ENCODE results near the gene PRSS56. TPM values are rescaled to one million over a fixed set of nuclear protein-coding genes. Genes with fewer than 3 reads are reported as not detected.
"Not testable (repeated sequence)": the region's sequence is repeated elsewhere in the genome, so short reads cannot be mapped to it uniquely, and the experiment has no call there.

PRSS56 gene
- total RNA-seq, 1 donor from 2014 or later, result not detected

DNA sequence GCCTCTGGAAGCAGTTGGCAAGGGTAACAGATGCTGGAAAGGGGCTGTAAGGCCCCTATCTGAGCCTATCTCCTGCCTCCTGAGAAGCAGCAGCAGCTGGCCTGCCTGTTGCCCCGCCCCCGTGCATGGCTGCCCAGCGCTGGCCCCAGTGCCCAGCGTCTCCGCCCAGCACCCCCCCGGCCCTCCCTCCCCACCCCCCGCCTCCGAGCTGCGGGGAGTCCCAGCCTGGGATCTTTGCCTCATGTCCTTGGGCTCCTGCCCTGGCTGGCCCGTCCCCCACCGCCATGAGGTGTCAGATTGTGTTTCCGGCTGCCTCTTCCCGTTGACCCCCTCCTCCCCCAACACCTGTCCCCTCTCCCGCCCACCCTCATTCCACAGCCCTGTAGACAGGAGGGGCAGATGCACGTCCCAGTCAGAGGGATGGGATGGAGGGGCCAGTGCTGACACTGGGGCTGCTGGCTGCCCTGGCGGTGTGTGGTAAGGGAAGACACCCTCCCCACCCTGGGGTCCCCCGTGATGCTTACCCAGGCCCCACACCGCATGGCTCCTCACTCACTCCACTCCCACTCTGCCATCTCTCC is 5.7 kb downstream of the PRSS56 start, which contains the start of gene CHRND:
TSS of gene CHRND (plus strand) at position 370 of the 581 bp plus-strand sequence. CDS start at position 426, 56 bp downstream.
- DNase-seq (ENCODE audit: low spot score), result no peak

DNA sequence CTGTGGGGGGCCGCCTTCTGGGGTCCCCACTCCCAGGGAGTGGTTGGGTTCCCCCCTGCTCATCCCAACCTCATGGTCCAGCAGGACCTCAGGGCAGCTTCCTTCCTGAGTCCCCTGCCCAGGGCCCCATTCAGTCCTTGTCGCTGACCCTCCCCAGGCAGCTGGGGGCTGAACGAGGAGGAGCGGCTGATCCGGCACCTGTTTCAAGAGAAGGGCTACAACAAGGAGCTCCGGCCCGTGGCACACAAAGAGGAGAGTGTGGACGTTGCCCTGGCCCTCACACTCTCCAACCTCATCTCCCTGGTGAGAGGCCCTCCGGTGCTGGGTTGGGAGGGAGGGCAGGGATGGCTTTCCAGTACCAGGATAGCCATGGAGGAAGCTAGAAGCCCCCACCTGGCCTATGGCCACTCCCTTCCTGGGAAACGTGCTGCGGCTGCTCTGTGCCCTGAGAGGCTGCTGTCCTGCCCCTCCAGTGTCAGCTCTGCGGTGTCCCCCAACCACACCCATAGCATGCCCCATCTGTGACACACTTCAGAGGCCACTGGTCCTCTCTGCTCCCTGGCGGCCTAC is 6.3 kb downstream of the PRSS56 start:
- DNase-seq (ENCODE audit: low spot score), result no peak

DNA sequence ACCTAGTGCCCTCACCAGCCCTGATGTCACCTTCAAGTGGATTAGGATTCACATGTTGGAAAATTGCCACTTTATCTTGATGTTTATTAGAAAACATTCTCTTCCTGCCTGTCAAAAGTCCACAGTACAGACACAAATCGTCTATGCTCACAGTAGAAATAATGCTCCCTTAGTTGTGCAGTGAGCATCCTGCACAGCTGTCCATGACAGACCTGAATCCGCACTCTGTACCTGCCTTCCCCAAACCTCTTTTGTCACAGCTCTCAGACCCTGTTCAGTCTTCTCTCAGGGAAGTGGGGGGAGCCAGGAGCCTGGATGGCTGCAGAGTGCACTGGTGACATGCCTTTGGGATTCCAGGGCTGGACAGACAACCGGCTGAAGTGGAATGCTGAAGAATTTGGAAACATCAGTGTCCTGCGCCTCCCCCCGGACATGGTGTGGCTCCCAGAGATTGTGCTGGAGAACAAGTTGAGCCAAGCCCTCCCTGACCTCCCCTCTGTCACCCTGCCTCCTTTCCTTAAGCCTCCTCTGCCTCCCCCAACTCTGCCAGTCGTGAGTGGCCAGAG is 7.8 kb downstream of the PRSS56 start:
- no peak for DNase-seq (ENCODE audit: low spot score)

DNA sequence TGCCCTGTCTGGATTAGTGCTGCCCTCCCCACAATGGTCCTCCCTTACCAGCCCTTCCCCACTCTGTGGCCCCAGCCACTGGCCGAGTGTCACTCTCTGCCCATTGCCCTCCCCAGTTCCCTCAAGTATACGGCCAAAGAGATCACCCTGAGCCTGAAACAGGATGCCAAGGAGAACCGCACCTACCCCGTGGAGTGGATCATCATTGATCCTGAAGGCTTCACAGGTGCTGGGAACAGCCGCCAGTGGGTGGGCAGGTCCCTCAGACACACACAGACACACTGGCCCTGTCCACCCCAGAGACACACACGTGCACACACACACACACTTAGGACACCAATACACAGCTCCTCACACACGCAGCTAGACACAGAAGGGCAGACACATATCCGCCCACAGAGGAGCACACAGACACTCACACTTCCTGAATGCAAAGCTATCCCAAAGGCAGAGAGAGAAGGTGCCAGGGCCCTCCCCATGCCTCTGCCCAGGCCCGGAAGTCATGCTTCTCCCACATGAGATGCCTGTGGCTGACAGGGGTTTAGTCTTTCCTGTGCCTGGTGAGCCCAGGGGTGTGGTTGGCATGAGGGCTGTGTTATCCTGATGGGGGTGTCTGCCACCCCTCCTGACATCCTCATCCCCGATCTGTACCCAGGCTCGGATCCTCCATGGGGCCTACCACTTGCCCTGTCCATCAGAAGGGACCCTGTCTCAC is 8.7 kb downstream of the PRSS56 start:
- DNase-seq (ENCODE audit: low spot score), result no peak

DNA sequence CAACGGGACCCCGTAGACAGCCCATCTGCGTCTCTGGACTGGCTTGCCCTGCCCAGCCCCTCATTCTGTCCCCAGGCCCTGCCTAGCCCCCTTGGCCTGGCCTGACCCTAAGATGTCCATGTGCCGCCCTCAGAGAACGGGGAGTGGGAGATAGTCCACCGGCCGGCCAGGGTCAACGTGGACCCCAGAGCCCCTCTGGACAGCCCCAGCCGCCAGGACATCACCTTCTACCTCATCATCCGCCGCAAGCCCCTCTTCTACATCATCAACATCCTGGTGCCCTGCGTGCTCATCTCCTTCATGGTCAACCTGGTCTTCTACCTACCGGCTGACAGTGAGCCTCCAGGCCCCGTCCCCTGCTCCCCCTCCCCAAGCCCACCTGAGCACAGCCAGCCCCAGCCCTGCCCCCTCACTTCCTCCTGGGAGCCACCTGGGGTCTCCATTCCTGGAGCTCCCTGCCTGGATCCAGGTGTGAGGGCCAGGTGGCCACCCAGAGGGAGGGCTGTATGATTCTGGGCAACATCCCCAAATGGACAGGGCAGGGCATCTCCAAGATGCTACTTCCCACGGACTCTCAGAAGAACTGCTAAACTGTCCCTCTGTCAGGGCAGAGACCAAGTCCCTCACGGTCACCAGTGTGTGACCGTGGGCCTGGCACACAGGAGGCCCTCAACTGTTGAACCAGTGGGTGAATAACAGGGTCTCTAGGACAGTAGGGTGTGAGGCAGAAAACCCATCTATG is 9.8 kb downstream of the PRSS56 start:
- DNase-seq (ENCODE audit: low spot score), result no peak

DNA sequence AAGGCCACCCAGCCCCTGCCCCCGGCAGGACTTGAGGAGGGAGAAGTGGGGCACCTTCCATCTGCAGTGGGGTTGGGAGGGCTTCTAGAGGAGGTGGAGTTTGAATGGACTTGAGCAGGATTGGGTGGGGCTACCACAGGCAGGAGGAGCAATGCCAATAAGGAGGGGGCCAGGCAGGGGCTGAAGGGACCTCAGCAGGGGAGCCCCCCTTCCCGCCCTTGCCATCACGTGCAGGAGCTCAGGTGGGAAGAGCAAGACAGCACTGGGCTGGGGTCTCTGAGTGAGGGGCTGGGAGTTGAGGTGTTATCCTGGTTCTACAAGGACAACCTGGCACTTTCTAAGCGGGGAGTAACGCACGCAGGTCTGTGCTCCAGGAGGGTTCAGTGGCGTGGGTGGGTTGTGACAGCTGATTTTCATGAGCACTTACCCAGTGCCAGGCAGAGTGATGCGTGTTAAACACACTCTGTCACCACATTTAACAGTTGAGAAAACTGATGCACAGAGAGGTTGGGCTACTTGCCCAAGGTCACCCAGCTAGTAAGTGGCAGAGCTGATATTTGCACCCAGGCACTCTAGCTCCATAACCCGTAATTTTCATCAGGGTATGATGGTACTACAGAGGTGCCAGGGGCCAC is 10.6 kb downstream of the PRSS56 start:
- no peak for DNase-seq (ENCODE audit: low spot score)

DNA sequence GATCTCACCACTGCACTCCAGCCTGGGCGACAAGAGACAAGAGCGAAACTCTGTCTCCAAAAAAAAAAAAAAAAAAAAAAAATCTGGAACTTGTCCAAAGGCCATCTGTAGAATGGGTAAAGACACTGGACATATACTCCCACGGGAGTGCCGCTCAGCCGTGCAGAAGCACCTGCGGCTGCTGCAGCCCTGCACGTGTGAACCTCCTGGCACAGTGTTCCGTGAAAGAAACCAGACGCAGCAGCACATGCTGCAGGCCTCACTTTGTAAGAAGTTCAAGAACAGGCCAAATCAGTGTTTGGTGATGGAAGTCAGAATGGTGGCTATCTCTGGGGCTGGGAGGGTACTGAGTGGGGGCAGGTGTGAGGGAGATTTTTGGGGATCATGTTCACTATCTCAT is 12.2 kb downstream of the PRSS56 start:
- DNase-seq (ENCODE audit: low spot score), result no peak

DNA sequence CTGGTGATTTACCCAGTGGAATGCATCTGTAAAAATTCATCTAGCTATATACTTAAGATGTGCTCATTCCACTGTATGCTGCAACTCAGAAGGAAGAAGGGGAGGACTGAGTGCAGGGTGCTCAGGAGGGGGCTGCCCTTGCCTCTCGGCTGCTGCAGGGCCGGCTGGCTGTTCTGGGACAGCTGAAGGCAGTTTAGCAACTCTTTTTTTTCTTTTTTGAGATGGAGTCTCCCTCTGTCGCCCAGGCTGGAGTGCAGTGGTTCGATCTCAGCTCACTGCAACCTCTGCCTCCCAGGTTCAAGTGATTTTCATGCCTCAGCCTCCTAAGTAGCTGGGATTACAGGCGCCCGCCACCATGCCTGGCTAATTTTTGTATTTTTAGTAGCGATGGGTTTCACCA is 12.6 kb downstream of the PRSS56 start:
- not testable (repeated sequence) for DNase-seq (ENCODE audit: low spot score)

DNA sequence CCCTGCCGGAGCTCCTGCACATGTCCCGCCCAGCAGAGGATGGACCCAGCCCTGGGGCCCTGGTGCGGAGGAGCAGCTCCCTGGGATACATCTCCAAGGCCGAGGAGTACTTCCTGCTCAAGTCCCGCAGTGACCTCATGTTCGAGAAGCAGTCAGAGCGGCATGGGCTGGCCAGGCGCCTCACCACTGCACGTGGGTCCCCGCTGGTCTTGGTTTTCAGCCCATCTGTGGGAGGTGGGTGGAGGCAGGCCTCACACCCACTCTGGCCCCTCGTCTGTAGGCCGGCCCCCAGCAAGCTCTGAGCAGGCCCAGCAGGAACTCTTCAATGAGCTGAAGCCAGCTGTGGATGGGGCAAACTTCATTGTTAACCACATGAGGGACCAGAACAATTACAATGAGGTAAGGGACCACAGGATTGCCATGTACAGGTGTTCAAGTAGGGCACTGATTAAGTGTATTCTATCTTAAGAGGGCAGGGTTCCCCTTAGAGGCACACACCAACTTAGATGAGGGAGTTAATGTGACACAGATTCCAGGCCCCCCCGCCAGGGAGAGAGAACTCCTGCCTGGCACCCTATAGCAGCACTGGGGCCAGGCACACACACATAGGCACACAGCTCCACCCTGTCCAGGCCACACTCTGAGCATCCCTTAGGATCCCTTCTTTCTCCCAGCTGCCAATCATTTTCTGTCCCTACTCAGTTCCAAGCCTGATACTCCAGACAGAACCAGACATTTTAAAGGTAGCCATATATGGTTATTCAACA is 13.9 kb downstream of the PRSS56 start:
- no peak for DNase-seq (ENCODE audit: low spot score)

DNA sequence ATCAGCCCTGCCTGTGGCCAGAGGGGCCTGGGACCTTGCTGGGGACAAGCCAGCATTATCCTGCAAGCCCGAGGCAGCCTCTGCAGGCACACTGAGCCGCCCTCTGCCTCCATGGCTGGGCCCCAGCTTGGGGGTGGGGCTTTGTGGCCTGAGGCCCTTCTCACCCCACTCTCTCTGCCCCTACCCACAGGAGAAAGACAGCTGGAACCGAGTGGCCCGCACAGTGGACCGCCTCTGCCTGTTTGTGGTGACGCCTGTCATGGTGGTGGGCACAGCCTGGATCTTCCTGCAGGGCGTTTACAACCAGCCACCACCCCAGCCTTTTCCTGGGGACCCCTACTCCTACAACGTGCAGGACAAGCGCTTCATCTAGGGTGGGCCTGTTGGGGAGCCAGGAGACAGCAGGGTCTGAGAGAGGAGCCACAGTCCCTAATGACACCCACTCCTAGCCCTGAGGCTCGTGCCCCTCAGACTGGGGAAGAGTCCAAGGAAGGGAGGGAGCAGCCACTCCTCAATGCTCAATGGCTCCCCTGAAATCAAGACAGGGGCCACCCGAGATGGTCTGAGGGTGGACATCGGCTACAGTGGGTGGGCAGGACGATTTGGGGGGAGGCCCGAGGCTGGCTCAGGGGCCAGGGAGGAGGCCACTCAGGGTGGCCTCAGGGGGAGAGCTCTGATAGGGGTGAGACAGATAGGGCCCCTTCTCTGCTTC is 14.9 kb downstream of the PRSS56 start:
- DNase-seq (ENCODE audit: low spot score), result no peak

DNA sequence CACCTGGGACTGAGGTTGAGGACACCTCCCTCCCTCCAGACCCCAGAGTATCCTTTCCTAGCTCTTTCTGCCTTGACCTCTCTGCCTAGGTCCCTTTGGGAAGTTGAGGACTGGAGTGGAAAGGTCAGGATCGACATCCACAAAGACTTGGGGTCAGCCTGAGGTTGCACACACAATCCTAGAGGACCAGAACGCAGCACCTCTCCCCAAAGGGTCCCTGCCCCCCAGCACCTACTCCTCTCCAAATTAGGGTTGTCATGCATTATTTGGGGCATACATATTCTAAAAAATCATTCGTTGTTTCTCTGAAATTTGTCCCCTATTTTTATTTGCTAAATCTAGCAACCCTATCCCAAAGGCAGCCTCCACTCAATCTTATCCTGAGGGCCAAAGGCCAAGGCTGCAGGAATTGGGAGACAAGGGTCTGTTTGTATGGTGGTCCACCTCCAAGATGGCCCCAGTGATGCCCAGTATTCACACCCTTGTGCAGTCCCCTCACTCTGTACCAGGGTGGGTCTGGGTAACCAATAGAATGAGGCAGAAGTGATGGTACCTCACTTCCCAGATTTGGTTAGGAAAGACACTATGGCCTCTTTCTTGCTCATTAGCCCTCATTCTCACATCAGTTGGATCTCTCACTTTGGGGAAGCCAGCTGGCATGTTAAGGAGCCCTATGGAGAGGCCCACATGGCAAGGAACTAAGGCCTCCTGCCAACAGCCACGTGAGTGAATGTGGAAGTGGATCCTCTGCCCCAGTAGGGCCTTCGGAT is 15.8 kb downstream of the PRSS56 start:
- no peak for DNase-seq (ENCODE audit: low spot score)

DNA sequence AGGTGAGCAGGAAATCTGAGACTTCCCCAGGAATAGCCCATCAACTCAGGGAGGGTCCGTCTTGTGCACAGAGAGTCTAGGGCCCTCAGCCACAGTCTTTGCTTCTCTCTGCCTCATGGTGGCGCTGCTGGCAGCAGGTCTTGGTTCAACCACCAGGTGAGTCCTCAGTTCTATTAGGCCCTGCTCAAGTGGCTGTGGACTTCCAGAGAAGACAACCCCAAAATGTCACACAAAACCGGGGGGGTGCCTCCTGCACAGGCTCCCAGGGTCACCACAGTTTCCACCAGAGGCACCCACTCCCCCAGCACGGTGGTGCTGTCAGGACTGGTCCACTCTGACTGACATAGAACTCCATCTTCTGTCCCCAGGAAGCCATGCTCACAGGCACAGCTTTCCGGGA is 16.9 kb downstream of the PRSS56 start:
- DNase-seq (ENCODE audit: low spot score), result no peak

DNA sequence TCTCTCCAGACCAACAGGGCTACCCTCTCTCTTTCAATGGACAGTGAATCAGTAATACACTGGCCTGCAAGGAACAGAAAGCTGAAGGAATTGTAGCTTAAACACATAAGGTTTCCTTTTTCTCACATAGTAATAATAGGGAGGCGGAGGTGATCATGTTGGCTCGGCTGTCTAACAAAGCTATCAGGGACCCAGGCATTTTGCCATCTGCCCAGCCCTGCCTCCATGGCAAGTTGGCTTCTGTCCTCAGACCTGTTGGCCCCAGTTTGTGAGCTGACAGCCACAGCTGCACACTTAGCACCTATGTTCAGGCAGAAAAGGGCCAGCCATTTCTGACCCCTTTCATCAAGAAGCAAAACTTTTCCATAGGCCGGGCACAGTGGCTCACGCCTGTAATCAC is 17.3 kb downstream of the PRSS56 start:
- DNase-seq (ENCODE audit: low spot score), result peak; percentile 45

DNA sequence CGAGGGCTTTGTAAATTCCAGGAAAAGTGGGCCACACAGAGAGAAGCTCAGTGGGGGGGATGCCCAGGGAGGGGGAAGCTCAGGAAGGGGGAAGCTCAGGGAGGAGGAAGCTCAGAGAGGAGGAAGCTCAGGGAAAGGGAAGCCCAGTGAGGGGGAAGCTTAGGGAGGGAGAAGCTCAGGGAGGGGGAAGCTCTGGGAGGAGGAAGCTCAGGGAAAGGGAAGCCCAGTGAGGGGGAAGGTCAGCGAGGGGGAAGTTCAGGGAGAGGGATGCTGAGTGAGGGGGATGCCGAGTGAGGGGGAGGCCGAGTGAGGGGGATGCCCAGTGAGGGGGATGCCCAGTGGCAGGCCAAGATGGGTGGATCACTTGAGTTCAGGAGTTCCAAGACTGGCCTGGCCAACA is 18.5 kb downstream of the PRSS56 start:
- no peak for DNase-seq (ENCODE audit: low spot score)

DNA sequence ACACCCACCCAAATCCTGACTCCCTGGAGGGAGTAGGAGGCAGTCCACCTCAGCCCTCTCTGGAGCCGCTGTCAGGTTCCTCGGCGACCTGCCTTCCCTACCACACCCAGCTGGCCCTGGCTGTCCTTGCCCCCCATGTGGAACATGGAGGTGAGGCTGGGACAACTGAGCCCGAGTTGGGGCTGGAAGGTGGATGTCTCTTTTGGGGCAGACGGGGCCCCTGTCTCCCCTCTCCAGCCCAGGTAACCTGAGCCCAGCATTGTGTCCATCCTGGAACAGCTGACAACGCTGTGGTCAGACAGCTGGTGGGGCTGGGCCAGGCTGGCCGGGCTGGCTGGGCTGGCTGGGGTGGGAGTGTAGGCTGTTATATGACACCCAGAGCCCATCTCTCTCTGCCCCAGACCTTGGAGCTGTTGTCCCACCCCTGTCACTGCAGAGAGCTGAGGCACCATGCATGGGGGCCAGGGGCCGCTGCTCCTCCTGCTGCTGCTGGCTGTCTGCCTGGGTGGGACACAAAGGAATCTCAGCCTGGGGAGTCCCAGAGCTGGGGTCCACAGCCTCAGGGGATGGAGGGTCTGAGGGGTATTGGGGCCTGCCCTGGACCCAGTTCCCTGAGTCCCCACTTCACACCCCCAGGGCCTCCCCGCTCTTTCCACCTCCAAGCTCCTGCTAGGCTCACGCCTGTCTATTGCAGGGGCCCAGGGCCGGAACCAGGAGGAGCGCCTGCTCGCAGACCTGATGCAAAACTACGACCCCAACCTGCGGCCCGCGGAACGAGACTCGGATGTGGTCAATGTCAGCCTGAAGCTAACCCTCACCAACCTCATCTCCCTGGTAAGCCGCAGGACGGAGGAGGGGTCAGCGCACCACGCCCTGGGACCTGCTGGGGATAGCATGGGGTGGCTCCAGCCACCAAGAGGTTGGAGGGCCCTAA is 19.4 kb downstream of the PRSS56 start, which contains the start of gene CHRNG:
TSS of gene CHRNG (plus strand) at position 395 of the 934 bp plus-strand sequence. CDS start at position 451, 56 bp downstream.
- DNase-seq (ENCODE audit: low spot score), result no peak

DNA sequence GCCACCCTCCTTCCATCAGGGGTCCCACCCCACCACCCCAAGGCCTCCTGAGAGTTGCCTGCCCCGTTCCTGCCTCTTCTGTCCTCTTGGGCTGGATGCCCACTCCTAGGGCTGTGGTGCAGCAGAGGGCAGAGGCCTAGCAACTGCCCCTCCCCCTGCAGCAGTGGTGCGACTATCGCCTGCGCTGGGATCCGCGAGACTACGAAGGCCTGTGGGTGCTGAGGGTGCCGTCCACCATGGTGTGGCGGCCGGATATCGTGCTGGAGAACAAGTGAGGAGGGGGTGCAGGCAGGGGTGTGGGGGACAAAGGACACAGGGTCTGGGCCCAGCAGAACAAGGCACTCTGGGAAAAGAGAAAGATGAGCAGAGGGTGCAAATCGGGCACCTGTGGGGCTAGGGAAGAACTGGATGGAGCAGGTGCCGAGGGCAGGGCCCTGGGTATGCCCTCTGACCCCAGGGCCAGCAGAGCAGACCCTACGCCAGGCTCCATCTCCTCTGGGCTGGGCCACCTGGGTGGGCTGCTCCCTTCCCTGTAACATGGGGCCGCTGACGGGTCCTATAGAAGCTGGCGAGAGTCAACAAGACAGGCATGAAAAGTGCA is 20.4 kb downstream of the PRSS56 start:
- no peak for DNase-seq (ENCODE audit: low spot score)

DNA sequence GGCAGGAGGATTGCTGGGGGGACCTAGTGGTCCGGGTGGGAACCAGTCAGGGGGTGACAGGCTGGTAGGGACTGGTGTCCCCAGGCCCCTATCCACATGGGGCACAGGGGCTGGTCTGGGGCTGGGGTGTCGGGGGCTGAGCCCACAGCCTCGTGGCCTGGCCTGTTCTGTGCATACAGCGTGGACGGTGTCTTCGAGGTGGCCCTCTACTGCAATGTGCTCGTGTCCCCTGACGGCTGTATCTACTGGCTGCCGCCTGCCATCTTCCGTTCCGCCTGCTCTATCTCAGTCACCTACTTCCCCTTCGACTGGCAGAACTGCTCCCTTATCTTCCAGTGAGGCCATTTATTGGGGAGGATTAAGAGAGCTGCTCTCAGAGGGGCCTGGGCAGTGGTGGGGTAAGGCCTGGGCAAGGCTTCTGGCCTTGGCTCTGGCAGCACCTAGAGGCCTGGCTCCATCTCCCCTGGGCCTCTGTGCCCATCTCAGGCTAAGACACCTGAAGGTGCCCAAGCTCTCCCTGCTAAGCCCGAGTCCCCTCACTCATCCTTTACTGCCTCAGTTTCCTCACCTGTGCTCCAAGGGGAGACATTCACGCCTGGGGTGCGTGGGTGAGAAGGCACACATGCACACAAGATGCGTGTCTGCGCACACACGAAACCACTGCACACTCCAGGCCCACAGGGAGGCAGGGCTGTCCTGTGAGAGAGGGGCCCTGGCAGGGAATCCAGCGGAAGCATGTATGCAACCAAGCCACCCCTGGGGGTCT is 21.2 kb downstream of the PRSS56 start:
- no peak for DNase-seq (ENCODE audit: low spot score)
